Left lung (tissue), 10 donors: ENCODE measurements around the gene CCR9. TPM values are rescaled to one million over a fixed set of nuclear protein-coding genes. Genes with fewer than 3 reads are reported as not detected.

Experiments used
- ATAC-seq: fragments of 200-7000 bp; cut with Tn5 transposase; one replicate; pipeline ENCODE4 v1.9.1; 2020; ENCODE audit warnings: moderate library complexity
- DNase-seq, 4 donors: peaks; one replicate each; pipeline ENCODE4 v3.0.0-alpha.2; 2013 to 2020
- H3K27ac ChIP-seq, 2 donors: fragments of 200-600 bp; sonication (generic) in 1 of 2; one replicate each; pipeline versions ENCODE4 v1.5.0 to v1.8.0; 2020 to 2021
- H3K27me3 ChIP-seq, 2 donors: fragments of 200-600 bp; sonication (generic) in 1 of 2; one replicate each; pipeline versions ENCODE4 v1.5.0 to v1.8.0; 2020 to 2021
- H3K36me3 ChIP-seq, 2 donors: fragments of 200-600 bp; sonication (generic) in 1 of 2; one replicate each; pipeline versions ENCODE4 v1.5.0 to v1.8.0; 2020 to 2021
- H3K4me1 ChIP-seq, 2 donors: fragments of 200-600 bp; one replicate each; pipeline ENCODE4 v1.8.0; 2021
- H3K4me3 ChIP-seq, 2 donors: fragments of 200-600 bp; sonication (generic) in 1 of 2; one replicate each; pipeline versions ENCODE4 v1.5.0 to v1.8.0; 2020 to 2021; ENCODE audit warnings: mild to moderate bottlenecking in 1 of 2
- H3K9me3 ChIP-seq, 2 donors: fragments of 200-600 bp; sonication (generic) in 1 of 2; one replicate each; pipeline versions ENCODE4 v1.5.0 to v1.8.0; 2020 to 2021
- intact Hi-C, 2 donors: fragments of 100-400 bp; cut with DNase I; formaldehyde crosslinking; loops; one replicate each; pipeline versions ENCODE4 v1.11.2 to v1.14.2; 2022
- polyA plus RNA-seq, 6 donors: library from polyadenylated mRNA; unstranded; fragments of 120-200 nt; gene quantifications; one replicate each; pipeline ENCODE4 v1.2.1, GENCODE V29; 2013; ENCODE audit not compliant: insufficient read length in 6 of 6
- total RNA-seq, 2 donors: library from RNA; stranded (reverse); fragmentation: NEBNext Ultra II Directional; extraction: Animal tissue kit (Norgen Biotek cat#: 25700); gene quantifications; one replicate each; pipeline ENCODE4 v1.2.1, GENCODE V29; 2021
- TF ChIP-seq, protein P1 (sequence below), 2 donors: fragments of 200-600 bp; sonication (generic) in 1 of 2; IDR thresholded peaks; one replicate each; pipeline versions ENCODE4 v1.5.0 to v1.8.0; 2021; ENCODE audit warnings: antibody characterized with exemption in 2 of 2
- donor health status: DM: no; HTN: yes; CAD: no.
- donor health status: DM: no; HTN: no; CAD: no.

CCR9 gene
- total and polyA plus RNA-seq, 8 donors, result 0.11 to 0.32 (median 0.20) TPM; not detected in 4

DNA sequence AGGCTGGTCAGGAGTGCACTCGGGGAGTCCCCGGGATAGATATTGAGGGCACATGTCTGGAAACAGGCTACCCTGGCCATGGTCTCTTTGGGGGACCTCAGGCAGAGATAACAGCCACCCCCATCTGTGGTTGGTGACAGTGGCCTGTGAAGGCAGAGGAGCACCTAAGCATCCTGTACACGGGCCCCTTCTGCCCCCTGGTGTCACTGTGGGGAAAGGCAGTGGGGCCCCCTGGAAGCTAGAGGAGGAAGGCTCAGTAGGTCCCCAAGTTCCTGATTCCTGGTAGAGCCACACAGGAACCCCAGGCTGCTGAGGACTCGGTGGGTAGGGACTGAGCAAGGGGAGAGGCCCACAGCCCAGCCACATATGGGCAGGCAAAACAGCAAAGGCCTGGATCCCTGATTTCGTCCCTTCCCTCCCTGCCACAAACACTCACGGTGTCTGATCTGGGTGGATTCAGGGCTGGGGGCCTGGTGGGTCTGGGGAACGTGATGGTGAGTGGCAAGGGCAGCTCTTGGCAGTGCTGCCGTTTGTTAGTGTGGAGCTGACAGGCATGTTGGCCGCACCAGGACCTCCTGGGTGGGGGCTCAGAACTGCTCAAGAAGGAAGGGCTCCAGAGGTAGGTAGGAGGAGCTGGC is 42.8 kb downstream of the CCR9 start:
- Histone ChIP-seq H3K4me3 (no peak overlapping the region), H3K27me3 (no peaks in the 10 kb centered on the region), H3K36me3 (peaks cover 0 to 79% of the 10 kb centered on the region in 2 donors), H3K4me1 (peaks cover 0 to 7% of the 10 kb centered on the region in 2 donors), H3K27ac (no peak overlapping the region), H3K9me3 (no peaks in the 10 kb centered on the region)
- intact Hi-C loops, result loop anchor here in 1 of 2 donors (10.0 kb wide), 1 partner anchor 164 kb away; no protein-coding TSS in a partner anchor
- TF ChIP-seq, protein P1, sequence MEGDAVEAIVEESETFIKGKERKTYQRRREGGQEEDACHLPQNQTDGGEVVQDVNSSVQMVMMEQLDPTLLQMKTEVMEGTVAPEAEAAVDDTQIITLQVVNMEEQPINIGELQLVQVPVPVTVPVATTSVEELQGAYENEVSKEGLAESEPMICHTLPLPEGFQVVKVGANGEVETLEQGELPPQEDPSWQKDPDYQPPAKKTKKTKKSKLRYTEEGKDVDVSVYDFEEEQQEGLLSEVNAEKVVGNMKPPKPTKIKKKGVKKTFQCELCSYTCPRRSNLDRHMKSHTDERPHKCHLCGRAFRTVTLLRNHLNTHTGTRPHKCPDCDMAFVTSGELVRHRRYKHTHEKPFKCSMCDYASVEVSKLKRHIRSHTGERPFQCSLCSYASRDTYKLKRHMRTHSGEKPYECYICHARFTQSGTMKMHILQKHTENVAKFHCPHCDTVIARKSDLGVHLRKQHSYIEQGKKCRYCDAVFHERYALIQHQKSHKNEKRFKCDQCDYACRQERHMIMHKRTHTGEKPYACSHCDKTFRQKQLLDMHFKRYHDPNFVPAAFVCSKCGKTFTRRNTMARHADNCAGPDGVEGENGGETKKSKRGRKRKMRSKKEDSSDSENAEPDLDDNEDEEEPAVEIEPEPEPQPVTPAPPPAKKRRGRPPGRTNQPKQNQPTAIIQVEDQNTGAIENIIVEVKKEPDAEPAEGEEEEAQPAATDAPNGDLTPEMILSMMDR (IDR thresholded peaks at IDR 0.05), result peak; percentile 60 to 71
- ATAC-seq (peak; percentile 80), DNase-seq (peak in 1 of 4 donors; percentile 28)

- Histone ChIP-seq H3K4me3 (no peak overlapping the region), H3K27ac (no peak overlapping the region), H3K36me3 (peaks cover 0 to 96% of the 10 kb centered on the region in 2 donors), H3K27me3 (no peaks in the 10 kb centered on the region), H3K9me3 (no peaks in the 10 kb centered on the region), H3K4me1 (peaks cover 0 to 7% of the 10 kb centered on the region in 2 donors)
- intact Hi-C loops, result loop anchor here in 1 of 2 donors (10.0 kb wide), 1 partner anchor 503 kb away; no protein-coding TSS in a partner anchor
- ATAC-seq, result no peak
- DNase-seq, result no peak
- TF ChIP-seq, protein P1 (IDR thresholded peaks at IDR 0.05), result no peak
Measured at GRCh38 chr3:45931496-45931895, 45.2 kb downstream of the CCR9 start.

DNA sequence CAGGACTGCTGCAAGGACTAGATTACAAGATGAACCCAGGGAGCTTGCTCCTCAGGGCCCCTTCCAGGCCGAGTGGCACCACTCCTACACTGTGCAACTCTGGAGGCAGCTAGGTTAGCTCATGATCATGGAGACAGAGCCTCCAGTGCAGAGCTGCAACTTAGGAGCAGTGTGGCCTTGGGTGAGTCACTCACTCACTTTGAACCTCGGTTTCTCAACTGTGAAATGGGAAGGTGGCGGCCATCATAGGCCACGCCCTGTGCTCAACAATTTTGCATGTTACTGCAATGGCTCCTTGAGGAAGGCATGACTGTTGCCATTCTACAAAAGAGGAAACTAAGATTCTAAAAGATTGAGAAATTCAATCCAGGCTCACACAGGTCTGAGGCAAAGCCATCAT is 45.8 kb downstream of the CCR9 start:
- Histone ChIP-seq H3K4me1 (peaks cover 0 to 7% of the 10 kb centered on the region in 2 donors), H3K27ac (peak overlapping the region in 1 of 2 donors; percentile 51), H3K9me3 (no peaks in the 10 kb centered on the region), H3K36me3 (peaks cover 0 to 96% of the 10 kb centered on the region in 2 donors), H3K4me3 (no peak overlapping the region), H3K27me3 (no peaks in the 10 kb centered on the region)
- TF ChIP-seq, protein P1 (IDR thresholded peaks at IDR 0.05), result no peak
- ATAC-seq, result peak; percentile 60
- DNase-seq, result peak in 1 of 4 donors; percentile 45
- intact Hi-C loops, result loop anchor here in 1 of 2 donors (10.0 kb wide), 1 partner anchor 503 kb away; no protein-coding TSS in a partner anchor

GRCh38 chr3:45933591-45933990 is 47.2 kb downstream of the CCR9 start:
- Histone ChIP-seq H3K27ac (no peak overlapping the region), H3K36me3 (peaks cover 0 to 88% of the 10 kb centered on the region in 2 donors), H3K9me3 (no peaks in the 10 kb centered on the region), H3K27me3 (no peaks in the 10 kb centered on the region), H3K4me3 (no peak overlapping the region), H3K4me1 (peaks cover 0 to 7% of the 10 kb centered on the region in 2 donors)
- DNase-seq, result peak in 2 of 4 donors; percentile 71 to 72
- TF ChIP-seq, protein P1 (IDR thresholded peaks at IDR 0.05), result no peak
- no peak for ATAC-seq
- intact Hi-C loops, result loop anchor here in 1 of 2 donors (10.0 kb wide), 1 partner anchor 501 kb away; no protein-coding TSS in a partner anchor

GRCh38 chr3:45936261-45936660 is 49.9 kb downstream of the CCR9 start:
- Histone ChIP-seq H3K36me3 (peaks cover 0 to 61% of the 10 kb centered on the region in 2 donors), H3K27me3 (no peaks in the 10 kb centered on the region), H3K4me3 (no peak overlapping the region), H3K9me3 (no peaks in the 10 kb centered on the region), H3K4me1 (peaks cover 0 to 13% of the 10 kb centered on the region in 2 donors), H3K27ac (no peak overlapping the region)
- no peak for DNase-seq
- ATAC-seq, result no peak
- TF ChIP-seq, protein P1 (IDR thresholded peaks at IDR 0.05), result no peak
- intact Hi-C loops, result loop anchor here in 1 of 2 donors (10.0 kb wide), 1 partner anchor 499 kb away; no protein-coding TSS in a partner anchor
